Measurements from ENCODE around the gene IL17REL.

DNA sequence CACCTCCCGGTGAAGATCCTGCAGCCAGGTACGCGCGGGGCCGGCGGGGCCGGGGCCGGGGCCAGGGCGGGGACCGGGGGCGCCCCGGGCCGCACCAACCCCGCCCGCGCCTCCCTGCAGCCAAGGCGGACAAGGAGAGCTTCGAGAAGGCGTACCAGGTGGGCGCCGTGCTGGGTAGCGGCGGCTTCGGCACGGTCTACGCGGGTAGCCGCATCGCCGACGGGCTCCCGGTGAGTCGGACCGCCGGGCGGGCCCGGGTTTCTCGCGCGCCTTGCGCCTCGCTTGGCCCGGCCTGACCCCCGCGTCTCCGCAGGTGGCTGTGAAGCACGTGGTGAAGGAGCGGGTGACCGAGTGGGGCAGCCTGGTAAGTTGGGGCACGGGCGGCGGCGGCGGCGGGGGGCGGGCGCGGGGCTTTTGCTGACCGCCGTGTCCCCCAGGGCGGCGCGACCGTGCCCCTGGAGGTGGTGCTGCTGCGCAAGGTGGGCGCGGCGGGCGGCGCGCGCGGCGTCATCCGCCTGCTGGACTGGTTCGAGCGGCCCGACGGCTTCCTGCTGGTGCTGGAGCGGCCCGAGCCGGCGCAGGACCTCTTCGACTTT is 51.5 kb downstream of the IL17REL start:
- TF ChIP-seq CTCF (IDR thresholded peaks at IDR 0.05) (no peak), POLR2A (IDR thresholded peaks at IDR 0.05) (no peak)

Data from adrenal gland (tissue), 5 donors.